HG03175 (cell line): ENCODE measurements around the gene TREH.
"Not testable (repeated sequence)": the region's sequence is repeated elsewhere in the genome, so short reads cannot be mapped to it uniquely, and the experiment has no call there.

ENCODE experiments used
- ATAC-seq: cut with Tn5 transposase; IDR thresholded peaks from one replicate; pipeline ENCODE4 v1.9.1; 2021; ENCODE audit warnings: mild to moderate bottlenecking, moderate library complexity; ENCODE audit not compliant: unreplicated experiment

Gene TREH

GRCh38 chr11:118615282-118615975 lies 64.0 kb downstream of the TREH start:
- ATAC-seq, result no peak

- no peak for ATAC-seq
Observed at GRCh38 chr11:118614511-118614910, 64.9 kb downstream of the TREH start.

- ATAC-seq, result no peak
Observed at GRCh38 chr11:118612378-118612777, 67.1 kb downstream of the TREH start.

GRCh38 chr11:118611433-118611795 lies 68.0 kb downstream of the TREH start:
- ATAC-seq, result not testable (repeated sequence)

- peak; percentile 55 for ATAC-seq
Observed at GRCh38 chr11:118610773-118611432, 68.5 kb downstream of the TREH start.

- ATAC-seq, result no peak
Observed at GRCh38 chr11:118610225-118610772, 69.2 kb downstream of the TREH start.

GRCh38 chr11:118609380-118610224 lies 69.8 kb downstream of the TREH start:
- ATAC-seq, result no peak

GRCh38 chr11:118608360-118609227 lies 70.9 kb downstream of the TREH start:
- no peak for ATAC-seq

- ATAC-seq, result no peak
Observed at GRCh38 chr11:118607401-118608359, 71.8 kb downstream of the TREH start, which contains the start of gene PHLDB1. PHLDB1 (plus strand) TSS chr11:118607615; CDS start chr11:118613837, 6,222 bp downstream.
